Measurements from ENCODE around the gene BEND5. TPM values are rescaled to one million over a fixed set of nuclear protein-coding genes. Genes with fewer than 3 reads are reported as not detected.

BEND5 gene
- total RNA-seq, 6 experiments from 2014 or later: not detected

DNA sequence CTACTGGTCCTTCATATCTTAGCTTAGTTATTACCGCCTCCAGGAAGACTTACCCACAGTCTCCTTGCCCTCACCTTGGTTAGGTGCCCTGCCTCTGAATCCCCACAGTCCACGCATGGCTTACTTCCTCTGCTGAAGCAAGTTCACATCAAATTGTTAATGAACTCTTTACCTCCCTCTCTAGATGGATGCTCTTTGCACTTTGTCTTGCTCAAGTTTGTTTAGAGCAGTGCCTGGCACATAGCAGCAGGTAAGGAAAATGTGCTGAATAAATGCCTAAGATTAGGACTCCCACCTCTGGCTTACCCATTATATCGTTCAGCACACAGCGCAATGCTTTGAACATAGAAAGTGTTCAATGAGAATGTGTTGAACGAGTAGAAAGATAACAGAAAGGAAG, 90.5 kb downstream of the BEND5 start:
- TF ChIP-seq, protein P1, sequence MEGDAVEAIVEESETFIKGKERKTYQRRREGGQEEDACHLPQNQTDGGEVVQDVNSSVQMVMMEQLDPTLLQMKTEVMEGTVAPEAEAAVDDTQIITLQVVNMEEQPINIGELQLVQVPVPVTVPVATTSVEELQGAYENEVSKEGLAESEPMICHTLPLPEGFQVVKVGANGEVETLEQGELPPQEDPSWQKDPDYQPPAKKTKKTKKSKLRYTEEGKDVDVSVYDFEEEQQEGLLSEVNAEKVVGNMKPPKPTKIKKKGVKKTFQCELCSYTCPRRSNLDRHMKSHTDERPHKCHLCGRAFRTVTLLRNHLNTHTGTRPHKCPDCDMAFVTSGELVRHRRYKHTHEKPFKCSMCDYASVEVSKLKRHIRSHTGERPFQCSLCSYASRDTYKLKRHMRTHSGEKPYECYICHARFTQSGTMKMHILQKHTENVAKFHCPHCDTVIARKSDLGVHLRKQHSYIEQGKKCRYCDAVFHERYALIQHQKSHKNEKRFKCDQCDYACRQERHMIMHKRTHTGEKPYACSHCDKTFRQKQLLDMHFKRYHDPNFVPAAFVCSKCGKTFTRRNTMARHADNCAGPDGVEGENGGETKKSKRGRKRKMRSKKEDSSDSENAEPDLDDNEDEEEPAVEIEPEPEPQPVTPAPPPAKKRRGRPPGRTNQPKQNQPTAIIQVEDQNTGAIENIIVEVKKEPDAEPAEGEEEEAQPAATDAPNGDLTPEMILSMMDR (IDR thresholded peaks at IDR 0.05): no peak
- H3K9me3 Mint-ChIP-seq: peaks cover 65% of the 10 kb centered on the region
- H3K4me3 Mint-ChIP-seq: no peak overlapping the region
- H3K27me3 Mint-ChIP-seq (ENCODE audit: insufficient read depth): peaks cover 5% of the 10 kb centered on the region; the same call in 1 of the 2 replicates
- no peak overlapping the region for H3K27ac Mint-ChIP-seq
- no peaks in the 10 kb centered on the region for H3K4me1 Mint-ChIP-seq (ENCODE audit: low read depth)
- no peak for DNase-seq
- peaks cover 5% of the 10 kb centered on the region; the same call in 1 of the 2 replicates for H3K36me3 Mint-ChIP-seq (ENCODE audit: low read depth)

DNA sequence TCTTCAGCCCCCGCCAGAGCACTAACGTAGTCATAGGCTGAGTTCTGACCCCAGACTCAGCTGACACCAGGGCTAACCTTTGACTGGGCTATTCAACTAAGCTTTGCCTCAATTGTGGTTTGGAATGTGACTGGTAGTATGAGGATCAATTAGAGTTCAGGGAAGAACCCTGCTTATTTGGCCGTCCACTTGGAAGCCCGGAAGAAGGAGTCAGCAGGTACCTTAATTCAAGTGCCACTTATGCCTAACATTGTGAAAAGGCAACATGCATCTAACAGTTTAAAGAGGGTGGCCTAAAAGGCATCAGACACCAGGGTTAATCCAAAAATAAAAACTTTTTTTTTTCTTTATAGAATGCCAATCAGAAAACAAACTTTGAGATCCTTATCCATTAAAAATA, 92.3 kb downstream of the BEND5 start:
- H3K4me3 Mint-ChIP-seq: no peak overlapping the region
- H3K4me1 Mint-ChIP-seq (ENCODE audit: low read depth): no peaks in the 10 kb centered on the region
- no peak overlapping the region for H3K27ac Mint-ChIP-seq
- H3K9me3 Mint-ChIP-seq: peaks cover 76% of the 10 kb centered on the region
- TF ChIP-seq, protein P1 (IDR thresholded peaks at IDR 0.05): no peak
- peaks cover 5% of the 10 kb centered on the region; the same call in 1 of the 2 replicates for H3K36me3 Mint-ChIP-seq (ENCODE audit: low read depth)
- no peak for DNase-seq
- H3K27me3 Mint-ChIP-seq (ENCODE audit: insufficient read depth): peaks cover 3% of the 10 kb centered on the region; the same call in 1 of the 2 replicates

DNA sequence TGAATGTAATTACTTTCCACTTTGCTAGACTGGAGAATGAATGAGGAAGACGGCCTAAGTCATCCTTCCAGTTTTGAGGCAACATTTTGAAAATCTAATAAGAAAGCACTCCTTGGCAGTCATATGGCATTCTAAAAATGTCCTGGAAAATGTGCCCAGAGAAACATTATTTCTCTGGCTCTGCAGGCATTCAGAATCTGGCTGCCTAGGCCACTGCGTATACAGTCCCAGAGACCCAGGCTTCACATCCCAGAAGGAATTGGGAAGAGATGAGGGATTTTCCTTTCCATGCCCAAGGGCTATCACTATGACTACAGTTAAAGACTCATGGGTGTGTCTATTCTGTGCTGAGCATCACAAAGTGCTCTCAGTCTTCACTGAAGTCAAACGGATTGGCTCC, 92.9 kb downstream of the BEND5 start:
- Mint-ChIP-seq H3K36me3 (ENCODE audit: low read depth) (peaks cover 5% of the 10 kb centered on the region; the same call in 1 of the 2 replicates), H3K27me3 (ENCODE audit: insufficient read depth) (peaks cover 3% of the 10 kb centered on the region; the same call in 1 of the 2 replicates), H3K4me3 (no peak overlapping the region), H3K9me3 (peaks cover 76% of the 10 kb centered on the region), H3K27ac (no peak overlapping the region), H3K4me1 (ENCODE audit: low read depth) (no peaks in the 10 kb centered on the region)
- TF ChIP-seq, protein P1 (IDR thresholded peaks at IDR 0.05): no peak
- DNase-seq: no peak

DNA sequence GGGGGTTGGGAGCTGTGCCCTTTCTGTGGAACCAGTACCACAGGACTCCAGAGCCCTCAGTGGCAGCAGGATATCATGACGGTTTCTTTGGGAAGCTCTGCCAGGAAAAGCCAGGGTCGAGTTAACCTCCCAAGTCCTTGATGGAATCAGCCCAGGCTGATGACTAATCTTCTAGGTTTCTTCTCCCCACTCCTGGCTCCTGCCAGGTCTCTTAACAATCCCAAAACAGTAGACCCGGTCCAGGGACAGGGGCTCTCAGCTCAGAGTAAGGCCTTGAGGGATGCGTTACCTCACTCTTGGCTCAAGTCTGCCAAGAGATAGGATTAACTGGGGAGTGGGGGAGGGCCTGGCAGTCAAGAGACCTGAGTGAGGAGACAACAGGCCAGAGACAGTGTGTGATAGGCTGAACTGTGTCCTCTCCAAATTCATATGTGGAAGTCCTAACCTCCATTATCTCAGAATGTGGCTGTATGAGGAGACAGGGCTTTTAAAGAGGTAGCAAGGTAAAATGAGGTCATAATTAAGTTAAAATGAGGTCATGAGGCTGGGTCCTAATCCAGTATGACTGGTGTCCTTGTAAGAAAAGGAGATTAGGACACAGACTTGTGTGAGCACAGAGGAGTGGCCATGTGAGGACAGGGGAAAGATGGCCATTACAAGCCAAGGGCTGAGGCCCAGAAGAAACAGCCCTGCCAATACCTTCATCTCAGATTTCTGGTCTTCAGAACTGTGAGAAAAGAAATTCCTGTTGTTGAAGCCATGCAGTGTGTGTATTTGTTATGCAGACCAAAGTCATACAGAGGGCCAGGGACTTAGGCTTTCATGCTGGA, 95.0 kb downstream of the BEND5 start:
- TF ChIP-seq, protein P1 (IDR thresholded peaks at IDR 0.05): no peak
- Mint-ChIP-seq H3K27ac (no peak overlapping the region), H3K27me3 (ENCODE audit: insufficient read depth) (peaks cover 3% of the 10 kb centered on the region; the same call in 1 of the 2 replicates), H3K4me1 (ENCODE audit: low read depth) (no peaks in the 10 kb centered on the region), H3K9me3 (peaks cover 76% of the 10 kb centered on the region), H3K36me3 (ENCODE audit: low read depth) (peaks cover 5% of the 10 kb centered on the region; the same call in 1 of the 2 replicates), H3K4me3 (no peak overlapping the region)
- no peak for DNase-seq

DNA sequence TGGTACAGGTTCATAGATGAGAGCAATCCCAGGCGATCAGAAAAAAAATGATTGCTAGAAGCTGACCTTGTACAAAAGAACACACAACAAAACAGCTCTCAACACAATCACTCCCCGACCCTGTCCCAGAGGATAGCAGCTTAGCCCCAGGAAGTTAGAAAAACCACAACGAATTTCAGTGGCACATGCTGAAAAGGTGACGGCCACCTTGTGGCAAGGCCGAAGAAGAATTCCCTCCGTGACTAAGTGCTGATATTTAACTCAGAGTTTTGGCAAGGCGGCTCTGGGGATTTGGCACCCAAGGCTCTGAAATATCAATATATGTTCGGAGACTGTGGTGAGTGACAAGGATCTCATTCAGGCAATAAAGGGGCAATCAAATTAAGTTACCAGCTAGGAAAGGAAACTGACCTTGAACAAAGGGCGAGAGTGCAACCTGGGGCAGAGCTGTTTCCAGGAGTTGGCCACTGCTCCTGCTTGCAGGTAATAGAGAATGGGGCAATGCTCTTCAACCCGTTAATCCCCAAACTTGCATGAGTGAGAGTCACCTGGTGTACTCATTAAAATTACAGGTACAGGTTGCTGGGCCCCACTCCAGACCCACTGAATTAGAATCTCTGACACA, 96.2 kb downstream of the BEND5 start:
- H3K27ac Mint-ChIP-seq: no peak overlapping the region
- peaks cover 3% of the 10 kb centered on the region; the same call in 1 of the 2 replicates for H3K27me3 Mint-ChIP-seq (ENCODE audit: insufficient read depth)
- H3K36me3 Mint-ChIP-seq (ENCODE audit: low read depth): no peaks in the 10 kb centered on the region
- TF ChIP-seq, protein P1 (IDR thresholded peaks at IDR 0.05): no peak
- no peak overlapping the region for H3K4me3 Mint-ChIP-seq
- DNase-seq: no peak
- H3K4me1 Mint-ChIP-seq (ENCODE audit: low read depth): no peaks in the 10 kb centered on the region
- H3K9me3 Mint-ChIP-seq: peaks cover 70% of the 10 kb centered on the region
